Kidney glomerular epithelial cell (primary cell): ENCODE results near the gene KCNQ1.

Source experiments
- DNase-seq: peaks from one replicate; lab custom pipeline; 2025; lab: John Stamatoyannopoulos, UW

The KCNQ1 gene

GRCh38 chr11:2883640-2883978, 438.8 kb downstream of the KCNQ1 start:
- DNase-seq, result no peak

GRCh38 chr11:2883979-2884815, 439.4 kb downstream of the KCNQ1 start:
- DNase-seq, result no peak

GRCh38 chr11:2885017-2885677, 440.3 kb downstream of the KCNQ1 start:
- no peak for DNase-seq

GRCh38 chr11:2885678-2886081, 440.9 kb downstream of the KCNQ1 start, which contains the start of gene CDKN1C:
TSS of gene CDKN1C (minus strand) at chr11:2885775. CDS start at chr11:2885456, 319 bp downstream.
- DNase-seq, result peak; percentile 26

GRCh38 chr11:2886191-2886894, 441.5 kb downstream of the KCNQ1 start:
- no peak for DNase-seq

GRCh38 chr11:2886936-2887335, 442.1 kb downstream of the KCNQ1 start:
- no peak for DNase-seq

GRCh38 chr11:2887515-2888195, 442.8 kb downstream of the KCNQ1 start:
- DNase-seq, result no peak

GRCh38 chr11:2888266-2888968, 443.6 kb downstream of the KCNQ1 start:
- DNase-seq, result peak; percentile 55

GRCh38 chr11:2889362-2890273, 444.8 kb downstream of the KCNQ1 start:
- no peak for DNase-seq

- DNase-seq, result peak; percentile 13
Observed at GRCh38 chr11:2890466-2891294, 445.9 kb downstream of the KCNQ1 start.

- no peak for DNase-seq
Observed at GRCh38 chr11:2891326-2892214, 446.8 kb downstream of the KCNQ1 start.

- peak; percentile 14 for DNase-seq
Observed at GRCh38 chr11:2892215-2892966, 447.6 kb downstream of the KCNQ1 start.

- DNase-seq, result no peak
Observed at GRCh38 chr11:2892967-2893528, 448.2 kb downstream of the KCNQ1 start.

GRCh38 chr11:2893935-2894334, 449.1 kb downstream of the KCNQ1 start:
- DNase-seq, result no peak

GRCh38 chr11:2896047-2896446, 451.2 kb downstream of the KCNQ1 start:
- no peak for DNase-seq

GRCh38 chr11:2897048-2897447, 452.2 kb downstream of the KCNQ1 start:
- DNase-seq, result no peak

GRCh38 chr11:2898366-2899079, 453.7 kb downstream of the KCNQ1 start:
- no peak for DNase-seq
